Measurements from ENCODE around the gene HS3ST5.

HS3ST5 gene, protein sequence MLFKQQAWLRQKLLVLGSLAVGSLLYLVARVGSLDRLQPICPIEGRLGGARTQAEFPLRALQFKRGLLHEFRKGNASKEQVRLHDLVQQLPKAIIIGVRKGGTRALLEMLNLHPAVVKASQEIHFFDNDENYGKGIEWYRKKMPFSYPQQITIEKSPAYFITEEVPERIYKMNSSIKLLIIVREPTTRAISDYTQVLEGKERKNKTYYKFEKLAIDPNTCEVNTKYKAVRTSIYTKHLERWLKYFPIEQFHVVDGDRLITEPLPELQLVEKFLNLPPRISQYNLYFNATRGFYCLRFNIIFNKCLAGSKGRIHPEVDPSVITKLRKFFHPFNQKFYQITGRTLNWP
- 0 reads per million in 4 donors for total RNA-seq

DNA sequence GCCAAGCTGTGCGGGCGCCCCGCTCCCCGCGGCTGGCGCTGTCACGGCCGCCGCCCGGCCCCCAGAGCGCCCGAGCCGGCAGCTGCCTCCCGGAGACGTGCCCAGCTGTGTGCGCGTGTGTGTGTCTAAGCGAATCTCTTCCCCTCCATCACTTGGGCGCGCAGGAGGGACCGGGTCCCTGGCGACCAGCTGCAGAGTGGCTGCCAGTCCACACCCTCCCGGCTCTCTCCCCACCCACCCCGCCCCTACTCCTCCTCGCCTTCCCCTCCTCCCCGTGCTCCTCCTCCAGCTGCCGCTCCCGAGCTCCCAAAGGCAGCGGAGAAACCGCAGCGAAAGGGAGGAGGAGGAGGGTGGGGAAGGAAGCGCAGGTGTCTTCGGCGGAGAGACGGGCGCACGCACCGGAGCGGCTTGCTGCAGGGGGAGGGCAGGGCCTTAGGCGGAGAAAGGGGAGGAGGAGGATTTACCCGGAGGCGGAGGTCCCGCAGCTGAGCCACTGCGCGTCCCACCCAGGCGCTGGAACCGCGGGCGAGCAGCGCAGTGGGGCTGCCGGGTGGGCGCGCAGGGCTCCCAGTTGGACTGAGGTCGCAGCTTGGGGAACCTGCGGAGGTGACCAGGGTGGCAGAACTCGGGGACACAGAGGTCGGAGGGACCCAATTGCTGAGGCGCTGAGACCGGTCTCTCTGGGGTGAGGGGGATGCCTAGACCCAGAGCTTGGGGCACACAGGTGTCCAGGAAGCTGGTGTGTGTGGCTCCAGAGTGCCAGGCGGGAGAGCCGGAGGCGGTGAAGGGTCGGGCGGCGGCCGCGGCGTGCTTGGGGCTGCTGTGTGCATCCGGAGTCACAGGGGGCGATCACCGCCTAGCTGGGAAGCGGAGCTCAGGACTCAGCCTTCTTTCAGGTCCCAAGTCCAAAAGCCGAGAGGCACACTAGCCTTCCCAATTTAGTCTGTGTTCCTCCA, at the start of gene HS3ST5:
Gene HS3ST5, minus strand, starts transcription at position 198 of the 956 bp plus-strand sequence. CDS start 280,178 bp downstream, outside the sequence.
- DNase-seq = no peak

DNA sequence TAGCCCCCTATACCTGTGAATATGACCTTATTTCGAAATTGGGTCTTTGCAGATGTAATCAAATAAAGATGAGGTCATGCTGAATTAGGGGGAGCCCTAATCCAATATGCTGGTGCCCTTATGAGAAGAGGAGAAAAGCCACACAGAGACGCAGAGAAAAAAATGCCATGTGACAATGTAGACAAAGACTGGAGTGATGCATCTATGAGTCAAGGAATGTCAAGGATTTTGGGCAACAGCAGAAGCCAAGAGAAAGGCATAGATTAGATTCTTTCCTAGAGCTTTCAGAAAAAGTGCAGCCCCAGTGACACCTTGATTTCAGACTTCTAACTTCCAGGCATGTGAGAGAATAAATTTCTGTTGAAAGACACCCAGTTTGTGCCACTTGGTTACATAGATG, 47.4 kb upstream of the HS3ST5 start:
- no peak for DNase-seq

GRCh38 chr6:114389111-114389510, 46.3 kb upstream of the HS3ST5 start:
- DNase-seq = no peak

DNA sequence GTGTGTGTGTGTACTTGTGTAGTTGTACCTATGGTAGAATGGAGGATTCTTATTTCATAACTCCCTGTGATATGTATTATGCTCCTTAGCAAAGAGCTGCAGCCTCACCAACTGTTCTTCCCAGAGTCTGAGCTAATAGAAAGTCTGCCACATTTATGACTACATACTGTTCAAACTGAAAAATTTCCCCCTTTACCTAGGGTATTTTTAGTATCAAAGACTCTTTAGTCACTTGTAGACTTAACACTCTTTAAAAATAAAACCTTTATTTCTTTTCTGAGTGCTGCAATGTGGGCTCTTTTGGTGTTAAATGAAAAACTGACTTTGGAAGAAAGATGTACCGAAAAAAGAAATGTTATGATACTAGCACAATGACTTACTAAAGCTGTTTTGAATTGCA, 39.6 kb upstream of the HS3ST5 start:
- DNase-seq = no peak

GRCh38 chr6:114377881-114378280, 35.1 kb upstream of the HS3ST5 start:
- DNase-seq = no peak

DNA sequence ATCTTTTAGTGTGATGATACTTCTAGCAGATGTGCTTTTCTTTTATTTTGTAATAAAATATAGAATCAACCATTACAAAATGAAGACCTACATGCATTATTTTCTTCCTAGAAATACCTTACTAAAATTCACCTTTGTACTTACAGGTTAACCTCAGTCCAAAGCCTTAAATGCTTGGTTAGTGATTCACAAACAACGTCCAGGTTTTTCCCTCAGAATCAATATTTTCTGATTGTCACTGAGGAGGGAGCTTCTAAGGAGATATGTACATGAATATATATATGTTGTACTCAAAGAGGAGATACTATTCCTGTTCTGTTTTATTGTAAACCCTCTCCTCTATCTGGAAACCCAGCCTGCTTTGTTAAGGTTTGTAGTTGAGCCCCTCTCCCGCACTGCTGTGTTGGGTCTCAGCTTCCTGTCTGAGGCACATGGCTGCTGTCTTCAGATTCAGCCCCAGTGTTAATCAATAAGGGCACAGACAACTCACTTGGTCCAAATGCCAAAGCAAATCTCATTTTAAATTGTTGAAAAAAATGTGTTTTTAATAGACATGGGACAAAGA, 33.9 kb upstream of the HS3ST5 start:
- no peak for DNase-seq

DNA sequence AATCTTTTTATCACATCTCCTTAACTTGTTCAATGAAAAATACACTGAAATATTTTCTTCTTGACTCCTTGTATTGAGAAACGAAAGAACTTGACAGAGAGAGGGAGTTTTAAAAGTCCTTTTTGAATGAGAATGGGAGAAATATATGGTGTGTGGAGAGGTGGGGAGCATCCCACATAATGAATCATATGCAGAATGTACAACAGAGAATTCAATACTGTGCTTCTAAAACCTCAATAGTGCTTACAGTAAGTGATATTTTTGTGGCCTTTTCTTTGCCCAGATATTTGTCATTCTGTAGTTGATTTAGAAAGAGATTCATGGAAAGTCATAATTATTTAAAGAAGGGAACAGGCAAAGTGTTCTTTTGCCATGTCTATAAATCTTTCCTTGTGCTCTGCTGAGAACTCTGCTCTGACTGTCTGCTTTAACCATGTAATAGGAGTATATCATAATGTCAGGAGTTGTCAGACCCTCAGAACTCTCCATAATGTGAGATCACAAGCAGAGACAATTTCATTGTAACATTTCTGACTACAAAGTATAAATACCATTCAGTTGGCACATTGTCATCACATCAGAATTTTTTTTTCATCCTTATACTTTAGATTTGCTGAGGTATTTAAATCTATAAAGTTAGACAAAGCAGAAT, 32.8 kb upstream of the HS3ST5 start:
- DNase-seq = no peak

DNA sequence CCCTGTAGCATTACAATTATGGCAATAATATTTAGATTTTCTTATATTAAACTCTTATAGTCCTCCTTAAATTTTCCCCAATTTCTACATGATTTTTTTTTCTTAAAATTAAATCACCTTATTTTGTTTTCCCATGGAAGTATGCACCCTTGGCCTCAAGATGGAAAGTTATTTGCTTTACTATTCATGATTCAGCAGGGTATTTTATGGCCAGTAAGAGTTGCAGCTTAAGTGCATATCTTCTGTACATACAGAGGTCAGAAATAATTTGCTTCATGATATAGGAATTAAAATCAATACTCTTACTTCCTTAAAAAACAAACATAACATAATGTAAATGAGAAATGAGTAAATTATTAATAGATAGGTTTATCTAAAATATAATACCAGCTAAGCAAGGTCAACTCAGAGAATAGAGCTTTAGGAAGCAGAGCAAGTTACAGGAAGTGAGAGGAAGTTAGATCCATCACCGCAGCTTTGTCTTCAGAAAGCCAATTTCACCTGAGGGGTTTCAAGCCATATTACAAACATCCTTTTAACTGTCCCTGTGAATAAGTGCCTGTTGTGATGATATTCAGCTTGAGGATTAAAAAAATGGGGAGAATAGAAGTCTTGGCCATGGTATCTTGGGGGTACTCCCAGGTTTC, 24.6 kb upstream of the HS3ST5 start:
- DNase-seq = no peak

- no peak for DNase-seq
Measured at GRCh38 chr6:114366899-114367298, 24.1 kb upstream of the HS3ST5 start.

GRCh38 chr6:114364301-114364700, 21.5 kb upstream of the HS3ST5 start:
- no peak for DNase-seq

GRCh38 chr6:114362957-114363356, 20.1 kb upstream of the HS3ST5 start:
- no peak for DNase-seq

DNA sequence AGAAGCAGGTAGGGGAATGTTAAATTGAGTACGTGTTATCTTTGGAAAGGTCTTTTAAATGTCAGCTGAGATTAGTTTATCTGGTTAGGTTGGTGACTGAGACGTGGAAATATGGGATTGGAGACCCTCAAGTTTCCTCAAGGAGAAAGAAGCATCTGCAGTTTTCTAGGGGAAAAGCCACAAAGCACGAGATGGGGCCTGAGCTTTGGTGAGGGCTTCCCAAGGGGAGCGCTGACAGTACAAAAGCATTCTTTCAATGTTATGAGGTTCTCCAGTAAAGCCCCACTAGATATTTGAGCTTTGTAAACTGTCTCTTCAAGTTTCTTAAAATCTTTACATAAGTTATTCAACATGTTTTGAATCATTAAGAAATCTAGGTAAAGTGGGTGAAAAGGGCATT, 19.6 kb upstream of the HS3ST5 start:
- no peak for DNase-seq

DNA sequence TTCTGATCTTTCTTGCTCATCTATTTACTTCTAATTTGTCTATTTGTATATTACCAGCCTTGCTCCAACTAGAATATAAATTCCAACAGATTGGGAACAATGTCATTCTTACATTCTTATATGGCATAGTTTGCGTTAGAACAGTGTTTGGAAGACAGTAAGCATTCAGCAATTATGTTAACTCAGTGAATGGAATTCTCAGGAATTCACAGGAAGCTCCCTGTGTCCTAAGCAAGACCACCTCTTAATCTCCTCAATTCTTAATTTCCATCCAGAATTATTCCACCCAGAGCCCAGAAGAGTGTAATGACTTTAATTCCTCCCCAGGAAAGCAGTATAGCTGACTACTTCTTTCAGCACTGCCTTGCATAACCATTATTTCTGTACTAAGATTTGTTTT, 18.2 kb upstream of the HS3ST5 start:
- DNase-seq = no peak

- DNase-seq = no peak
Measured at GRCh38 chr6:114355300-114355699, 12.5 kb upstream of the HS3ST5 start.

- DNase-seq = no peak
Measured at GRCh38 chr6:114354482-114354881, 11.7 kb upstream of the HS3ST5 start.

GRCh38 chr6:114346451-114346850, 3.6 kb upstream of the HS3ST5 start:
- no peak for DNase-seq

DNA sequence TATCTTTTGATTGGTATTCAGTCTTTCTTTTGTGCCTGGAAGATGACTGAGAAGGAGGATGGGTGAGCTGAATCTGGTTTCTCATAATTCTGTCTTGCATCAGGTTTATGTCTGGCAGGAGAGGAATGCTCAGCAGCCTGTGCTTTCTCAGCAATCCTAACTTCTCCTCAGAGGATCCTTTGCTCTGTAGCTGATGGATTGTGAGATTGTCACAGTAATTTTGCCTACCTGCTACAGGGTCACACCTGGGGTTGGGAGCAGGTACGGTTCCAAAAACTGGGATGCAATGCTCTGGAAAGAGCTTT, 2.1 kb upstream of the HS3ST5 start:
- no peak for DNase-seq

- no peak for DNase-seq
Measured at GRCh38 chr6:114344246-114344970, 1.6 kb upstream of the HS3ST5 start.

GRCh38 chr6:114343782-114344144, 940 bp upstream of the HS3ST5 start:
- no peak for DNase-seq

DNA sequence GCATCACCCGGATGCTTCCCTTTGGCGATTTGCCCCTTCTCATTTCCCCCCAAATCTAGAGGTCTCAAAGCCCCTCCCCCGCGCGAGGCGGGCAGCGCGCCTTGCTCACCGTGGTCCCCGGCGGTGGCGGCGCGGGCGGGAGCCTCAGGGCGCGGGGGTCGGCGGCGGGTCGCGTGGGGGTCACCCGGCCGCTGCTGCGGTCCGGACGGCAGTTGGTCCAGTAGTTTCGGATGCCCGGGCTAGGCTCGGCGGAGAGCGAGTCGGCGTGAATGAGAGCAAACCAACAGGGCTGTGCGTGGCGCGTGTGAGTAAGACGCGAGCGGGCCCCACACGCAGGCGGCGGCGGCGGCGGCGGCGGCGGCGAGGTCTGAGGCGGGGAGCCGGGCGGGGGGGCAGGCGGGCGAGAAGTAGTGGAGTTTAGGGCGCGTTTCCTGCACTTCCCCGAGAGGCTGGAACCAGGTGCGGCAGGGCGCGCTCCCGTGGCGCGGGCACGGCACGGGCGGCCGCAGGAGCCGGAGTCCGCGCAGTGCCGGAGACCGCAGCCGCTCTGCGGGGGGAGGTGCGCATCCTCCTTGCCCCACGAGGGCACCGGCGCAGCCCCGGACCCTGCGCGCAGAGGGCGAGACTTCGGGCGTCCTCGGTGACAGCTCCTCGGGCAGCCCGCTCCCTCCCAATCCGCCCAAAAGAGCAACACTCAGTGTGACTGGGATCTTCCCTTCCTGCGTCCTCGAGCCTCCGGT, 567 bp downstream of the HS3ST5 start:
- DNase-seq = no peak

GRCh38 chr6:114339706-114340105, 3.1 kb downstream of the HS3ST5 start:
- no peak for DNase-seq
